Inflammatory macrophage (primary cell): ENCODE results near the gene MEGF6.

Source experiments
- DNase-seq, 2 donors: peaks; one replicate each; pipeline ENCODE4 v3.0.0-alpha.2; 2020 to 2022

Gene MEGF6

DNA sequence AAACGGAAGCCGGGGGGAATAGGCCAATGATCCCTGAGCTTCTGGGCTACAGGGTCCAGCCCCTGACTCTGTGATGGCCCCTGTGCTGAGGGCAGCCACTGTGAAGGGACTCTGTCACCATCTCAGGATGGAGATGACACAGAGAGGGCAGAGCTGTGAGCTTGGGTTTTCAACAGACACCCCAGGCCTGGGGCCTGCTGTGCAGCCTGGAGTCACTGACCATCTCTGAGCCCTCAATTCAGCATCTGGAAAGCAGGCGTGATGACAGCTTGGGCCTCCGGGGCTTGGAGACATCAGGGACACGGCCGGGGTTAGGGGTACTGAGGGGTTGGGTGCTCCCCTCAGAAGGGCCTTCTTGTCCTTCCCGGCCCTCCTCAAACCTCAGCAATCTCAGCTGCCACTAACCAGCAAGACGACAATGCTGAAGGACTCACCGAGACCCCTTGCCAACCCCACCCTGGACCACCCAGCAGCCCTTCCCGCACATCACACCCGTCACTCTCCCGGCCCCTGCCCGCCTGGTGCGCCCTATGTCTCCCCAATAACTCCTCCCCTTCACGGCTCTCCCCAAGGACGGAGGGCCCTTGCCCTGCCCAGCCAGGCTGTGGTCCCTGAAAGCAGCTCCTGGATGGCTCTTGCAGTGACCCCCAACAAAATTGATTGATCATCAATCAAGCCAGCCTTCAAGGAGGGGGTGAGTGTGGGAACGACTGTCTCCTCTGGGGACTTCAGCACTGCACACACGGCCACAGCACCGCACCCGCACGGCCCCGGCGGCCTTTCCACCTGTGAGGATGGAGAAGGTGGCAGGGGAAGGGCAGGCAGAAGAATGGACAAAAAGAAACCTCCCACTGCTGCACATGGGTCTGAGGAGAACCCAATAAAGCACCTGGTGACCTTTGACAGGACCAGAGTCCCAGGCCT, 4.3 kb downstream of the MEGF6 start:
- no peak for DNase-seq

DNA sequence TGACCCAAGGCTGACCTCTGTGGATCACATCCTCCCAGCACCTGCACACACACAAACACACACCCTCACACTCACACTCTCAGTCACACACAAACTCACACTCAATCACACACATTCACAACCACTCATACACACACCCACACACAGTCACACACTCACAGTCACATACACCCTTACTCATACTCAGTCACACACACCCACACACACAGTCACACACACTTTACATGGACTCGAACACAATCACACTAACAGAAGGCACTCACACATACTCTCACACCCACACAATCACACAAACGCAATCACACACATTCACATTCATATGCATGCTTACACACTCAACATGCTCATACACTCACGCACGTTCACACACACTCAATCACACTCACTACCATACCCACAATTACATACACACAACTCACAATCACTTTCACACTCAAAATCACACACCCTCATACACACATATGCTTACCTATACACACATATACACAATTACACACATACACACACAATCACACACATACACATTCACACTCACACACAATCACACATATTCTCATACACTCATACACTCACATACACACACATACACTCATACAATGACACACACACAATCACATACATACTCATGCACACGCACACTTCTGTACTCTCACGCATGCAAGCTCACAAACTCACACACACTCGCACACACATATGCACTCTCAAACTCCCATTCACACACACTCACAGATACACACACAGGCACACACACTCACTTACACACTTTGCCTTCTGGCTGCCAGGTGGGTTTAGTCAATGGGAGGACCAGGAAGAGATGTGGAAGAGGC, 6.1 kb downstream of the MEGF6 start:
- no peak for DNase-seq

DNA sequence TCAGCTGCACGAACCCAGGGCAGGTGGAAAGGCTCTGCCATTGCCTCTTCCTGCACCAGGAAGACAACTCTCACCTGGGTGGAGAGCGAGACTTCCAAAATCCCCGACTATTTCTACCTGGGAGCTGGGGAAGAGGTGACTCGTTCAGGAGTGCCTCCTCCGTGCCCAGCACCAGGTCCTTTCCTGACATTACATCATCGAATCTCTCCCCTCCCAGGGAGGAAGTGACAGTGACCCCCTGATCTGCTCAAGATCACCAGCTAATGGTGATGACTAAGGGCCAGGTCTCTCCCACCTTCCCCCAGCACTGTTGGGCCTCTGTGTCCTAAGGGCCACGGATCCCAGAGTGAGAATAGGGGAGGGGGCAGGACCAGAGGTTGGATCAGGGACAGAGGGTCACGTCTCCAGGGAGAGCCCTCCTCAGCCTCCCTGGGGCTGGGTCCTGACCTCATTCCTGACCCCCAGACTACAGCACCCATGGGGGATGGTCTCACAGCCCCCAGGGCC, 6.8 kb downstream of the MEGF6 start:
- DNase-seq, result no peak

DNA sequence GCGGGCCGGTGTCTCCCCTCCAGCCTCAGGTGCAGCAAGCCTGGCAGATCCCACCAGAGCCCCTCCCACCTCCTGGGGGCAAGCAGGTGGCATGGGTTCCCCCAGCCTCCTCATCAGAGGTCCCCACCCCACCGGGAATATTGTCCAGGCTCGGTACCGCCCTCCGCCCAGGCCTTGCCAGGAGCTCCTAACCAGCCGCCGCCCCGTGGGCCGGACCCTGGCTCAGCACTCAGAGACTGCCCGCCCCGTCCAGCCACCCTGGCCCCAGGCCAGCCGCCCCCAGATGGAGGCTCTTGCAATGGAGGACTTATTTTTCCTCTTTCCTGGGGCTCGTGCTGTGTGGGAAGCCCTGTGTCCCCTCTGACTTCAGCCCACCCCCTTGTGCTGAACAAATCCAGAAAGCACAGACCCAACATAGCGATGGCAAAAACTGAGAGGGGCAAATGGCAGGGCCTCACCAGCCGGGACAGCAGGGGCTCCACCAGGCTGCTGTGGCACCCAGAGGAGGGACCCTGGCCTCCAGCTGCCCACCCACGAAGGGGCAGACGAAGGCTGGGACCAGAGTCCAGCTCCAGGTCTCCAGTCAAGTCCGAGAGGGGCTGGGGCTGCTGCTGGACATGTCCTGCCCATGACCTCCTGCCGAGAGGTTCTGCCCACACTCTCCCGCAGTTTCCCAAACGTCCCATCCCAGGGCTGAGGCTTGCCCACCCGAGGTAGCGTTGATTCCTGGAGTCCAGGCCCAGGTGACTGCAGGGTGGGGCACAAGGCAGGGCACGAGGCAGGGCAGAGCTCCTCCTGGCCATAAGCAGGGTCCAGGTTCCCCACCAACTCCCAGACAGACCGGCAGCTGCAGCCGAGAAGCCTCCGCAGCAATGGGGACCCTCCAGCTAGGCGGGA, 7.5 kb downstream of the MEGF6 start:
- DNase-seq, result no peak

DNA sequence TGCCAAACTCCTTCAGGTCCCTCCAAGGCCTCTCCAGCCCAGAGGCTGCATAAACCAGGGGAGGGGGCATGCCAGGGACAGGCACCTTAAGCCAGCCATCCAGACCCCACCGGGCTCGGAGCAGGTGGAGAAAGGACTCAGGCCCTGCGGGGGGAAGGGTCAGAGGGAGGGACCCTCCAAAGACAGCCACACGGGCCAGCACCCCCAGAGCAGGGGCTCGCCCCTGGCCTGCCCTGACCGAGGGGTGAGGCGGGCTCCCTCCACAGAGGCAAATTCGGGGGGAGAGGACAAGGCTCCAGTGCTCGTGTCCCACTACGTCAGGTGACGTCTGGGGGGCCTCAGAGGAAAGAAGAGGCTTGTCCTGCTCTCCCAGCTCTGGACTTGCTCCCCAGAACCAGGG, 8.2 kb downstream of the MEGF6 start:
- no peak for DNase-seq

DNA sequence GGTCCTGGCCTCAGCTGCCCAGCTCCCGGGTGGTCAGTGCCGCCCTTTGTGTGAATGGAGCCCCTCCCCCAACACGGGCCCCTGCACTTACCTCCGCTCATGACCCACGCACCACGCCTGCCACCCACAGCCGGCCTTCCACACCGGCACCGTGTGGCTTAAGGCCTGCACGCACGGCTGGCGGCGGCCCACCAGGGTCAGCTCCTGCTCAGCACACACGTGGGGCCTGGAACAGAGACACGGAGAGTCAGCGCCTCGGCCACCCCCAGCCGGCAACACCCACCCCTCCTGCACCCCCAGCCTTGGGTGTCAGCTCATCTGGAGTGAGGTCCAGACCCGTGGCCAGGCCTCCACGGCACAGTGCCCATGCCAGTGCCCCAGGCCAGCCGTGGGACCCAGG, 8.9 kb downstream of the MEGF6 start:
- no peak for DNase-seq

DNA sequence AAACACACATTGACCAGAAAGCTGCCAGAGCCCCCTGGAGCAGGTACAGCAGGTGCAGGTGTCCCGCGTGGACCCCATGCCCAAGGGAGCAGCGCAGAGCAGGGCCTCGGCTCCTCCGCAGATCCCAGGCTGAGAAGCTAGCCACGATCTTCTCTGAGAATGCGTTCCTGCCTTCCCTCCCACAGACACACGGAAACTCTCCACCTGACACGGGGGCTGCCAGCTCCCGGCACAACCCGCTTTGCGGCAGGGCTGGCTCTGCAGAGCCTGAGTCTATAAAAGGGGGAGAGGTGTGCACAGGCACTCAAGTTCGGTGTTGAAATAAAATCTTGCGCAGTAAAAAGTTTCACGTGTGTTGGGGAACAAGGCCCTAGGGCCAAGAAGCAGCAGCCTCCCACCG, 9.6 kb downstream of the MEGF6 start:
- DNase-seq, result no peak

DNA sequence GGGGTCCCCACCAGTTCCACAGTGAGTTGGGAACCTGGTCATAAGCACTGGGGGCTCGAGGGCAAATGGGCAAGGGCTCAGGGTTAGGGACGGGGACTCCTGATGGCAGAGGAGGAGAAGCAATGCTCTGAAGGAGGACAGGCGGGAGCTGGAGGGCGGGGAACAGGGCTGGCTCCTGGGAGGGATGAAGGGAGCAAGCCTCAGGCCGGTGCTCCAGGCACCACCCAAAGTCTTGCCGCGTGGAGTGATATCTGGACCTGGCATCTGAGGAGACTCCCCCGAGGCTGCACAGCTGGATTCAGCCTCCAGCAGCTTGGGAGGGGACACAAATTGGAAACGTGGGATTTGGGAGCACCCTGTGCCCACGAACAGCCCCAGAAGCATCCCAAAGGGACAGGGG, 11.0 kb downstream of the MEGF6 start:
- no peak for DNase-seq

DNA sequence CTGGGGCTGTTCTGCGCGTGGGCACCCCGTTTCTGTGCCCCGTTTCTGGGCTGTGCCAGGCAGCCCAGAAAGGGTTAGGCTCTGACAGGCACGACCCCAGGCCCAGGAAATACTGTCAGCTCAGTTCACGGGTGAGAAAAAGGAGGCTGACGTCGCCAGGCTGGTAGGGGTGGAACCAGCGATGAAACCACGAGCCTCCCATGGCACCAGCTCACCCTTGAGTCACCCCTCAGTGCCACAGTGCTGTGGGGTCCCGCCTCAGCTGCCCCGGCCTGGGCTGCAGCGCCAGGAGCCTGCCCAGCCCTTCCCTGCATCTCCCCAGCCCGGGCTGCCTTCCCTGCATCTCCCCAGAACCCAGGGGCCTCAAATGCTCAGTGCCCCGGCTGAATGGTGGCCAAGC, 11.5 kb downstream of the MEGF6 start:
- no peak for DNase-seq

DNA sequence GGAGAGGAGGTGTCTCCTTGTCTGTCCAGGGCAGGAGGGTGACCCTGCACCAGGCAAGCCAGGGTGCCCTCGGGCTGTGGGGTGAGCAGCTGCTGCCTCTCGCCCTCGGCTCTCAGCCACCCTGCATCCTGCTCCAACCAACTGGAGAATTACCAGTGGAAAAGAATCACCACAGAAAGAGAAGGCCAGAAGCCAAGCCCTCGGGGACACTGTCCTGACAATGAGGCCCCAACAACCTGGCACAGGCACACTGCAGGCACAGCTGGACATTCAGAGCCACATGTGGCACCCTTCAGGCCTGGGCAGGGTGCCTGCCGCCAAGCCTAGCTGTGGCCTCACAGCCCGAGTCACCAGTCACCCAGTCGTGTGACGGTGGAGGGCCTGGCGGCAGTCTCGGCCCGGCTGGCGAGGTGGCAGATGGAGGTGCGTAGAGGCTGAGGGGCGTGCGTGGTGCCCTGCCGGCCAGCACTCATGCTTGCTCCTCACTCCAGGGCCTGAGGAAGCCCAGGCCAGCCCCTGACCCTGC, 12.0 kb downstream of the MEGF6 start:
- no peak for DNase-seq

DNA sequence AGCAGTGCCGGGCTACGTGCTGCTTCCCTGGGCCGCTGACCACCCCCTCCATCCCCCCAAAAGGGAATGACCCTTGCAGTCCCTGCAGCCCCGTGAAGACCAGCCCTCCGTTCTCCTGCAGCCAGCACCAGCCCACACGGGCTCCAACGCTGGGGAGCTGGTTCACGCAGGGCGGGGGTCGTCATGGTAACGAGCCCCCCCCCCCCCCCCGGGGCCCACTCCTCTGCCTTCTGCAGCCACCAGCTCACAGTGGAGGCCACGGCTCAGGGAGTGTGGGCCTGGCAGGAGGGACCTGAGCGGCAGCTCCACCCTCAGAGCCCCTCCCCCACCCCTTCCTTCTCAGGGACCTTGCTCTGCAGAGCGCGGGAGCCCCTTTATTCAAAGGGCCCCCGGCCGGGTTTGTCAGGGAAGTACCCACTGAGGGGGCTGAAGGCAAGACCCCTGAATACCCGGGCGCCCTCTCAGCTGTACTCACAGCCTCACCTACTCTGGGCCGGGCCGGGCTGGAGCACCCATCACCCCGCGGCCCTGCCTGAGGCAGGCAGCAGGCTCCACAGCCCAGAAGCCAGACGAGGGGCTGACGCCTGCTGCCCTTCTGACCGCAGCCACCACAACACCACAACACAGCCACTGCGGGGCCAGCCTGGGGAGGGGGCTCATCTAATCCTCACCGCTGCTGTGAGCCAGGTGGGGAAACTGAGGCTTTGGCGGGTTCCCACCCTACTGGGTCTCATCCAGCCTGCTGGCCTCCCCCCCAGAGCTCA, 12.6 kb downstream of the MEGF6 start:
- no peak for DNase-seq

DNA sequence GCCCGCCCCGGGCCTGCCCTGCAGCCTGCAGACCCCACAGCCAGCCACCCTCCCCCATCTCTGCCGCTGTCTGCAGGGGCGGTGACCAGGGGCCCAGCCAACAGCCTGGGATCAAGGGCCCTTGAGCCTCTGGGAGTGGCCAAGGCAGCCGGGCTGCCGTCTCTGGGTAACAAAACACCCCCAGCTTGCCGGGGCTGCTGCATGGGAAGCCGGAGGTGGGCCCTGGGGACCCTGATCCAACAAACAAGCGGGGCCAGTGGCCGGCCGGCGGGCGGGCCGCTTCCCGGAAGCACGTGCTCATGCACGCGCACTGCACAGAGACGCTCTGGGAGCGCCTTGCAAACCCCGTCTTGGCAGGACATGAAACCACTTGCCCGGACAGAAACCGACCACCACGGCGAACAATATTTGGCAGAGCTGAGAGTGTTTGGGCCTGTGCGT, 13.2 kb downstream of the MEGF6 start:
- DNase-seq, result no peak

DNA sequence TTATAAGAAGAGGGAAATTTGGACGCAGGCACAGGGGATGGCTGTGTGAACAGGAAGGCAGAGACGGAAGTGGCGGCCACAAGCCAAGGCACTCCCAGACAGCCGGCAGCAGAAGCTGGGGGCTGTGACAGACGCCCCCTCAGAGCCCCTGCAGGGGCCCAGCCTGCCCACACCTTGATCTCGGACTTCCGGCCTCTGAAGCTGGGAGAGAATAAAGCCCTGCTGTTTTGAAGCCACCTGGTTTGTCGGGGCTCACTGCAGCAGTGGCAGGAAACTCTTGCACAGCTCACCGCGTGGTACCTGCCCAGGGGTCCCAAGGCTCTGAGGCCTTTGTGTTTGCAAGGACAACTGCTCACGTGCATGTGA, 13.7 kb downstream of the MEGF6 start:
- DNase-seq, result peak; percentile 18 to 42

DNA sequence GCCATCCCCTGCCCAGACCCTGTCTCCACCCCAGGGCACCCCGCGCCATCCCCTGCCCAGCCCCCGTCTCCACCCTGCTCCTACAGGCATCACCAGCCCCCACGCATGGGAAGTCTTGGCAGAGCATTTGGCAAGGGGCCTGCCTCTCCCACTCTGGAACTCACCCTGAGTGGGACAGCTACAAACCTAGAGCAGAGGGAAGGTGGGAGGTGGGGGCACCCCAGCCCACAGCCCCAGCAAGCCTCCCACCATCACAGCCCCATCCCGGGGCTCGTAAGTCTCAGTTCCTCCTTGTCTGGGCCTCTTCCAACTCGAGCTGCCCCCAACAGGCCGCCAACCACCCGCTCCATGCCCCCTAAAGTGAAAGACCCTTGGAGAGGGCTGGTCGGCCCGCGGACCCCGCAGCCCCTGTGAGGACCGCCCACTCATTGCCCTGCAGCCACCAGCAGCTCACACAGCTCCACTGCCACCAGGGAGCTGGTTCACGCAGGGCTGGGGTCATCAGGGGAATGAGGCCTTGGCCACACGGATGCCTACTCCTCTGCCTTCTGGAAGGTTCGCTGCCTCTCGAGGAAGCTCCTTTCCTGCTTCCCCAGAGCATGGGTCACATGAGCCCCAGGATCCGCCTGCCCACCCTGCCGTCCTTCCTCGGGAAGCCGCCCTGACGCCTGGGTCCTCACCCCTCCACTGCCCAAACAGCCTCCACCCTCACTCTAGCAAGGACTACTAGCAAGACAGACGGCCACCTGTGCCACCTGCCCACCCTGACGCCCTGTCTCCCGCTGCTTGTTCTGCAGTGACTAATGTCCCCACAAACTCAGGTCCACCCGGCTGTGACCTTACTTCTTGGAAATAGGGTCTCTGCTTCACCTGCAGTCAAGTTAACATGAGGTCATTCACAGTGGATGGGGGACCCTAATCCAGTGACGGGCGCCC, 14.4 kb downstream of the MEGF6 start:
- DNase-seq, result no peak

DNA sequence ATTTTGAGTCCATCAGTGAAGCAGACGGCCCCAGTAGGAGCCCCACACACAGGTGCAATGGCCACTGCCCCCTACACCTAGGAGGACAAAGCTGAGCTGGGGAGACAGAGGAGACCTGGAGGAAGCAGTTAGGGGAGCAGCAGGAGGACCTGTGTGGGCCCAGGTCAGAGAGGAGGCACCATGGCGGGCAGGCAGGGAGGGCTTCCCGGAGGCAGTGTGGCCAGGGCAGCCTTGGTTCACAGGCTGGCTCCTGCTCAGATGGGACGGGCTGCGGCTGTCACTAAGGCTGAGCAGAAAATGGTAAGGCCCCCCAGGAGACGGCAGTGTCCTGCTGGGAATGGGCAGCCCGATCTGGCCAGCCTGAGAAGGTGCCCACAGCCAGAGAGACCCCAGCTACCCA, 15.4 kb downstream of the MEGF6 start:
- DNase-seq, result no peak

DNA sequence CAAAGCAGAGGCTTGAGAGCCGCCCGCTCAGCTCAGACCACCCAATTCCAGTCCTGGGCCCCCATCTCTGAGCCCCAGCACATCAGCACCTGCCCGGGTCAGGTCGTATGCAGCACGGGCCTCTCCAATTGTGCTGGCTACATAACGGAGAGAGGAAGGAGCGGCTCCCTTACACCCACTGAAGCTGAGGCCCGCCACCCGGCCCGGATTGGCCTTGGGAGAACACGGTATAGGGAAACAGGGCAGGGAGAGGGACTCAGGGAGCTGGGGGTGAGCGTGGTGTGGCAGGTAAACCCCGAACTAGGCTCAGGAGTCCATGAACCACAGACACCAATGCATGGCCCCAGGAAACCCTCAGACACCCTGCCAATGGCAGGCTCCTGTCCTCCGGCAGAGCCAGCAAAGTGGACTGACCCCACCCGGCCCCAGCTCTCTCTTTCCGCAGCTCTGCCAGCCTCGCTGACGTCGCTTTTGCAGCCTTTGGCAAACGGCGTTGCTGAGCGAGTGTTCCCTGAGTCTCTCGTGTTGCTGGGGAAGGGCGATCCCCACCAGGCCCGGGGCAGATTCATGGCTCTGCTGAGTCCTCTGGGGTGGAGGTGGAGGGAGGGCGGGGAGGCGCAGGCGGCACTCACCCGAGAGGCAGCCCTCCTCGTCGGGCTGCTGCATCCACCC, 16.5 kb downstream of the MEGF6 start:
- DNase-seq, result no peak

DNA sequence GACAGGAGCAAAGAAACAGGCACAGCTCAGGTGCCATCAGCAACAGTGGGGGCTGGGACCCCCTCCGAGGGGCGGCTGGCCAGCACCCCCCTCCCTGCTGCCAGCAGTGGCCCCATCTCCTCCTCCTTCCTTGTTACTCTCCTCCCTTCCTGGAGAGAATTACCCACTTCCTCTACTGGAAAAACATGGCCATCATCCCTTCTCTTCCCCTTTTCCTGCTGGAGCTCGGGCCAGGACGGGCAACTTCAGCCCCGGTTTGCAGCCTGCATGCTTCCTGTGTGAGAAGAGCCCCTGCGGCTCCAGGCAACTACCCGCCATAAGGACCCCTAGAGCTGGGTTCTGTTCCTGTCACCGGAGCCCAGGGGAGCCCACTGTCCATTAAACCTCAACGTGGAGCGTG, 17.6 kb downstream of the MEGF6 start:
- DNase-seq, result peak in 1 of 2 donors; percentile 10

DNA sequence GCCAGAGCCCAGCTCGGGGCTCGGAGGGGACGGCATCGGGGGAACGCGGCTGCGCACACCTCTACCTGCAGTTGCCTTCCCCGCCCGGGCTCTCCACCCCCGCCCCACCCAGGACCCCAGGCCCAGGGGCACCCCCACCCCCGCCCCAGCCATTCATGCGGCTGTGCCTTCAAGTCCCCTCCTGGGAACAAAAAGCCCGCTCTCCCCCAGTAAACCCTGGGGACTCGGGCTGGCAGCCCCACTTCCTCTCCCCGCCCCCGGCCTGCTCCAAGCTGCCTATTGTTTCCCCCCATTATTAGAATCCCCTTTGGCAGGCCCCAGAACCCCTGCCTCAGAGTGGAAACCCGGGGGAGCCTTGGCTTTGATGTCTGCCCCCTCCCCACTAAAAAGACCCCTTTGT, 18.0 kb downstream of the MEGF6 start:
- no peak for DNase-seq

DNA sequence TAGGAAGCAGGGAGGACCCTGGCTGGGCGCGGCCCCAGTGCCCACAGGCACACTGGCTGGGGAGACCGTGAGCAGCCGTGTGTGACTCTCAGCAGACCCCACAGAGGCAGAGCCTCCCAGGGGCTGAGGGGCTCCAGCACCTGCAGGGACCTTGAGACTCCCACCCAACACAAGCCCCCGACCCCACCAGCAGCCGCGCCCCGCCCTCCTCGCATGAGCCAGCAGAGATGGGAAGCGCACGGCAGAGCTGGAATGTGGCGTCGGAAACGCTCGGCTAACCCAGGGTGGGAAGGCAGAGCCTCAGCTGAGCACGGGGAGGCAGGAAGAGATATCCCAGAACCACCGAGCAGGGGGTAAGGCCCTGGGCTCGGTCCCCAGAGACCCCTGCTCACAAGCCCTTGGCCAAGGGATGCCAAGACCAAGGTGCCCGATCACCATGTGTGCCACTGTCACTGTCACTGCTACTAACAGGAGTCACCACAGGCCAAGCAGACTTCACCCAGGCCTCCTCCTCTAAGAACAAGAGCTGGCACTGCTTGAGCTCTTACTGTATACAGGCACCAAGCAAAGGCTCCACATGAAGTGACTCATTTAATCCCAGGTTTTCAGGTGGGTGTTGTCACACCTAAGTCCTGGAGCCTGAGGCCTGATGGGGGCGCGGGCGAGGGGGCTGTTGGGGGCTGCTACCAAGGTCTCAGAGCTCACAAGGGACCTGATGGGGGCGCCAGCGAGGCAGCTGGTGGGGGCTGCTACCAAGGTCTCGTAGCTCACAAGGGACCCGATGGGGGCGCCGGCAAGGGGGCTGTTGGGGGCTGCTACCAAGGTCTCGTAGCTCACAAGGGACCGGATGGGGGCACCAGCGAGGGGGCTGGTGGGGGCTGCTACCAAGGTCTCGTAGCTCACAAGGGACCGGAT, 20.1 kb downstream of the MEGF6 start:
- DNase-seq, result no peak
